Stimulated activated CD8-positive, alpha-beta memory T cell treated with anti-CD3 and anti-CD28 coated beads, Interleukin-12 subunit alpha, Interleukin-12 subunit beta, amount 100 ng/mL, for 24 hours (primary cell): ENCODE measurements around the gene RS1.

ENCODE experiments used
- DNase-seq: peaks from one replicate; pipeline ENCODE4 v3.0.0-alpha.2; 2020; ENCODE audit errors: extremely low read depth

RS1 gene

DNA sequence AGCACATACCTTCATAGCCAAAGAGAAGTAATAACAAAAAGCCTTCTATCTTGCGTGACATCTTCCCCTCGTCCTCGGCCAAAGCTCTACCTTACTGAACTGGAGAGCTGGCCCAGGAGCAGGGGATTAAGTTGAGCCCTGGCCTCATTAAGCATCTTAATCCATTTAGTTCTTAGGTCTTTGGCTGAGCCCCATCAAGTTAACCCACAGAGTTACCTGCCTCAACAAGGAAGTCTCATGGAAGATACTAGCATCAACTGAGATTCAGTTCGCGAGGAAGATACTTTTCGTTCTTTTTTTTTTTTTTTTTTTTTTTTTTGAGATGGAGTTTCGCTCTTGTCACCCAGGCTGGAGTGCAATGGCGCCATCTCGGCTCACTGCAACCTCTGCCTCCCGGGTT, at the start of gene RS1:
RS1 (minus strand) TSS at position 101 of the 400 bp plus-strand sequence; CDS start at position 61, 40 bp downstream.
- DNase-seq: no peak

DNA sequence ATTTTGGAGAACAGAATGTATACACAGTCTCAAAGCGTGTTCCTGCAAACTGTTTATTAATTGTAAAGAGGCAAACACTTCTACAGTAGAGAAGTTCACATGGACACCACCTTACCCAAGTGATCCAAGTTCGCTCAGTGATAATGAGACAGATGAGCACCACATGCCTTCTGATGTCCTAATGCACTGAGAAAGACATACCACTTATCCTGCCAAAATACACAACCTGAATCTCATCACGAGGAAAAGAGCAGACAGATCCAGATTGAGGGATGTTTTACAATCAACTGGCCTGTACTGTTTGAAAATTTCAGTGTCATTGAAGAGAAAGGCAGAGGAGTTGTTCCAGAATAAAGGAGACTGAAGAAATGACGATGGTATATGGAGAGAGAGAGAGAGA, 47.9 kb upstream of the RS1 start:
- DNase-seq: no peak

DNA sequence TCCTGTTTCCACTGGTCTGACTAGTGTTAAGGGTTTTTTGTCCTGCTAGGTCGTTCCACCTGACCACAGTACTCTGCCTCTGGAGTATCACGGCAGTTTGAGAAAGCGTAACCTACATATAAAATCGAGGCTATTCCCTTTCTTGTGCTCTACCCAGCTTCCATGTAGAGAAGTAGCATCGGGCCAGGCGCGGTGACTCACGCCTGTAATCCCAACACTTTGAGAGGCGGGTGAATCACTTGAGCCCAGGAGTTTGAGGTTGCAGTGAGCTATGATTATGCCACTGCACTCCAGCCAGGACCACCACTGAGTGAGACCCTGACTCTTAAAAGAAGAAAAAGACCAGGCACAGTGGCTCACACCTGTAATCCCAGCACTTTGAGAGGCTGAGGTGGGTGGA, 43.0 kb upstream of the RS1 start:
- DNase-seq: no peak

DNA sequence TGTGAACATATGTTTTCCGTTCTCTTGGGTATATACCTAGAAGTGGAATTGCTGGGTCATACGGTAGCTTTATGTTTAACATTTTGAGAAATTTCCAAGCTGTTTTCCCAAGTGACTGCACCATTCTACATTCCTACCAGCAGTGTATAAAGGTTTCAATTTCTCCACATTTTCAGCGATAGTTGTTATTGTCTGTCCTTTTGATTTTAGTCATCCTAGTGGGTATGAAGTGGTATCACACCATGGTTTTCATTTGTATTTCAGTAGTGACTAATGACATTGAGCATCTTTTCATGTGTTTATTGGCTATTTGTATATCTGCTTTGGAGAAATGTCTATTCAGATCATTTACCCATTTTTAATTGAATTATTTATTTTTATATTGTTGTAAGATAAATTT, 37.9 kb upstream of the RS1 start:
- DNase-seq: no peak

DNA sequence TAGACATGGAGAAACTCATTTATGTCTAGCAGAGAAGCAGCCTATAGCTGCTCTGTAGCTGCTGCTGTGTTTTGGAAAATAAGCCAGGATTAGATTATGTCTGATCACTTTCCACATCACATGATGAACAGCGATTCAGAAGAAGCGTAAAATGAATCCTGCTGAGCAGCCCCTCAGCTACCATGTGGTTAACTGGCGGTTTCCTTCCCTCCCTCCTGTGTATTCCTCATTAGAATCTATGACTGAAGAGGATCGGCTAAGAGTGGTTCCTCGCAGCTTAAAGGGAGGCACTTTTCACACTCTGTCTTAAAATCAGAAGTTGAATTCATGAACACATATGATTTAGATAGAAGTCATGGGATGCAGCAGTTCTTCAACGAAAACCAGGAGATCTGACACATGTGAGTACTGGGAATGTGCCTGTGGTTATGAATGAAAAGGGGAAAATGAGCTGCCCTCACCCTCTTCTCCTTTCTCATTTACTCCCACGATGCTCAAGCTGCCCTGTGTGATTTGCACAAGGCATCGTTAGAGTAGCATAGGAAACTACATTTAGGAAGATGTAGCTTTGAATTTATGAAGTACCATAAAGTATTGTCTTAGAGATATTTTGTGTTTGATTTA, 35.6 kb upstream of the RS1 start, which contains the start of gene PPEF1:
PPEF1 (plus strand) TSS at position 220 of the 624 bp plus-strand sequence; CDS start at position 356, 136 bp downstream.
- DNase-seq: no peak

DNA sequence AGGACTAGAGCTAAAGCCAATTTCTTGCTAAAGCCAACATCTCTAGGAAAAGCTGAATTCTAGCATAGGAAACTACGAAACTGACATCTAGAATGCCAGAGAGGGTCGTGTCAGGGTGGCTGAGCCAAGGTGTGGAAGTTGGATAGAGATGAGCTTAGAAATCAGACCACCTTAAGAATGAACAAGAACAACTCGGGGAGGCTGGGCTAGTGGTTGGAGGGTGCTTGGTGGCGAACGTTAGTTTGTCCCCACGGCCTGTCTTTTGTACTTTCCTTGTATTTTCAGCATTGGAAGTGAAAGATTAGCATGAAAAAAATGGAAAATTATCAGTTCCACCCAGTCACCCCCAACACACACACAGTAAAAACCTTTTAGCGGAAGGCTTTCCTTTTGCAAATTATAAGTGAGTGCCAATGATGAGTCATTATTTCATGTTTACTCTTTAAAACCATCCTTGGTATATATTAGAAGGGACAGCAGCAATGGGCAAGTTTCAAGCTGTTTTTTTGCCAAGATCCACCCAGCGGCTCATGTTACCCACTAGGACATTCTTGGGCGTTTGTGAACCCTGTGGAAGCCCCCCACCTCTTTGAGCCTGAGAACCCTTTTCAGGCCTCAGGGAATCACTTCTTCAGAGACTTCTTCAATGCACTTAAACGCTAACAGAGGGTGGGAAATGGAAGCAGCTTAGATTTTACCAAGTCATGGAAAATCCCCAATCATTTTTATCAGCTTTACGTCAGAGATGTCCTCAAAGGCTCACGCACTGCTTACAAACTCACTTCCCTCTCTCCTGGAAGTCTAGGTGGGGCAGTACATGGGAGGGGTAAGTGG, 30.7 kb upstream of the RS1 start:
- DNase-seq: no peak

DNA sequence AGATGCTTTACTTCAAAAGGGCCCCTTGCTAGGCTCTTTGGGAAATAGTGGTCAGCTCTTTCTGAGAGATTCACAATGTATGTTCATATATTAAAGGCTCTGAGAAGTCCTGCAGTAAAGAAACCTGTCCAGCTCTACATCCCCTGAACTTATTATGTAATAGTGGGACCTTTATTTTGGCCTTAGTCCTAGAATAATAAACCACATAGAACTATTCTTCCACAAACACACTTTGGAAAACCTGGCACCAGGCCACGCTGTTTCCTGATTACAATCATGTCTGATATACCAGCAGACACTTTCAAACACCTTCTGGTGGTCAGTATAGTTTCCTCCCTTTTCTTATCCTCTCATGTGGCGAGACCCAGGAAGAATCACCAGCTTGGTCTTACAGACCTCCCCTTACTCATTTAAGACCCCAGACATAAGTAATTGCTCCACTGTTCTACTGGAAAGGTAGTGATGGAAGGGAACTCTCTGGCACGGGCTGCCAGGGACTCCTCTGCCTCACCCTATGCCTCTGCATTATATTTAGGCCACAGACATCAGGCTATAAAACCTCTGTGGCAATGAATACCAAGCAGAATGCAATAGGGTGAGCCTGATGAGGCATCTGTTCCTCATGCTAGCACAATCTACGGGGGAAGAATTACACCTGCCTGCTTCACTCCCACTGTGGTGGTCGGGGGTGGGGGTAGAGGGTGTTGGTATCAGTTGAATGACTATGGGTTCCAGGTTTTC, 29.9 kb upstream of the RS1 start:
- no peak for DNase-seq

DNA sequence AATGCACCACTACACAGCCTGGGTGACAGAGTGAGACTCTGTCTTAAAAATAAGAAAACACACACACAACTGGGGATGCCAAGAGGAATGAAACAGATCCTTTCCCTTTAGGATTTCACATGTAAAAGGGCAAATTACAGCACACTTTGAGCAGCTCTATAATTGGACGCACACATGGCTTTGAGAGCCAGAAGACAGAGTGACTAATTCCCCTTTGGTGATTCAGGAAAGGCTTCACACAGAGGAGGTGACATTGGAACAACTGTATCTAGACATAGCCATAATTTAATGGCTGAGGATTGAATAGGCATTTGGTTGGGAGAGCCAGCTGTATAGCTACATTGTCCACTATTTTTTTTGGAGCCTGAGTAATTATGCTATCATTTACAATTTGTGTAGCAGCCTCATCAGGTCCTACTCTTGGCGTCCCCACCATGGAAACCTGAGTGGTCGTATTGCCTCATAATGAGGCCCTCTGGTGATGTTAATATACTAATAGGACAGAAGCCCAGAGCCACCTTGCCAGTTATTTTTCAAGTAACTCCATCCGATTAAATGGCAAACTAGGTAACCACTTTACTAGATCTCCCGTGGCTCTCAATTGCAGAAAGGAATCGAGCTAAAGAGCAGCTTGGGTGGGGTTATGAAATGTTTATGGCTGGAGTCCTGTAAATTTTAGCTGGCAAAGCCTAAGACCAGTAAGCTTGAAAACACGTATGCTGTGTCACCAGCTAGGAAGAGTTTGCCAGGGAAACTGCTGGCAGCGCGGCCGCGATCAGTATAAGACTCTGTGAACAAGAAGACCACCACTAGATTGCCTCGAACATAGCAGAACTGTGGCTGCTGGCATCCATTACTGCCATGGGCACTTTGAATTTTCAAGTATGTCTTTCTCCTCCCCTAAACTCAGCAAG, 27.1 kb upstream of the RS1 start:
- no peak for DNase-seq

DNA sequence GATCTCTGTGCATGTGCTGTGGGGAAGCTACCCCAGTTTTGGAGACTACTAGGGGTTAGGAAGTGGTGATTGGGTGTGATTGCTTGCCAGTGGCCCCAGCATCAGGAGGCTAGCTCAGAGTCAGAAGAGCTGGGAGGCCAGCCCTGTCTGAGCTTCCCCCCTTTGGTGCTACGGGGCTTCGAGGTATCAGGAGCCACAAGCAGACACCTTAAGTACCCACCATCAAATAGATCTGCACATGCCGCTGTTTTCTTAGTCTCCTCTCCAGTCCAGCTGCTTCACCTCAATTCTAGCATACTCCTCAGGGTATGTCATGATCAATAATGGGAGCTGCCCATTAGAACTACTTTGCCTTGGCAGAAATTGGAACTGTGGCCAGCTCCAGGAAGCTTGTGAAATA, 24.7 kb upstream of the RS1 start:
- no peak for DNase-seq

DNA sequence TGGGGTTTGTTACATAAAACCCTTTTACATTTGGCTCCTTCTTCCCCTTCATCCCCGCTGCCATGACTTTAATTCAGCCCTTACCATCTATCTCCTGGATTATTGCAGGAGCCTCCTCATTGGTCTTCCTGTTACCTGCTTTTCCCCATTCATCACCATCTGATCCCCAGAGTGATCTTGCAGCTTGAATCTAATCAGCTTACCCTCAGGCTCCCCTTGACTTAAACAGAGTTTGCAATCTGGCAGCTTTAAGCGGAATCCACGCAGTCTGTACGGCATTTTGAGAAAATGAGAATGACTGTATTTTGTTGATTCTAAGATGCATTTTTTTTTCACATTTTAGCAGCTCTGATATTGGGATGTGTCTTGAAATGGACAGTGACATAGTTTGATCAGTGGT, 20.6 kb upstream of the RS1 start:
- DNase-seq: no peak

DNA sequence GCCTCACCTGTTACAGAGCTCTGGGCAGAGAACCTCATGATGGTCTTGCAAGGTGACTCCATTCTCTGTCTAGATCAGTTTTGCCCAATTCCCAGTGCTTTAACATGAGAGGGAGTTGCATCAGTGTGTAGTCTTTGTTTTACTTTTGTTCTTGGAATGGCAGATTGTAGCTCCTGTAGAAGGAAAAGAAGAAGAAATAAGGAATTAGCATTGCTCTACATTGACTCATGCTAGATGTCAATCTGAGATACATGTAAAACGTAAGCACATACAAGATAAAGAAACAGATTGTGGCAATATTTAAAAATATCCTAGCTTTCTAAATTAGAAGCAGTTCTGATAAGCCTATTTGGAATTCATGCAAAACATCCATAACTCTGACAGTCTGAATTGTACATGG, 19.5 kb upstream of the RS1 start:
- no peak for DNase-seq

DNA sequence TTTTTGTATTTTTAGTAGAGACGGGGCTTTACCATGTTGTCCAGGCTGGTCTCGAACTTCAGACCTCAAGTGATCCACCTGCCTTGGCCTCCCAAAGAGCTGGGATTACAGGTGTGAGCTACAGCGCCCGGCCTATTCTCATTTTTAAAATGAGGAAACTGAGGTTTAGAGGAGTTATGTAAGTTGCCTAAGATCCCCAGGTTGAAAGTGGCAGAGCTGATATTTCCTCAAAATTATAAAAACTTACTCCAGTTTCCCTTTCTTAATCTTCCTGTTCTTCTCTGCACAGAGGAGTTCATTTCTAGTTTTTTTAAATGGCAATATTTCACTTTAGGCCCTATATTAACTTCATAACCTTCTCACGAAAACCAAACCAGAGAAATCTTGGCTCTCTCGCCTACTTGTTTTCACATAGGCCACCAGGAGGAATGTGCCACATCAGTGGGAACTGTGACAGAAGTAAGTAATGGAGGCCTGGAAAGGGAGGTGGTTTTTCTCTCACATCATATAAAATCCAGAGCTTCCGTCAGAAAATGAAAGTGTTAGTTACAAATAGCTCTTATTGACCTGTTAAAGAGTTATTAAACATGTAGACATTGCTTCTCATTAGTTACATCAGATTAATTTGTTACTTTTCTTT, 16.1 kb upstream of the RS1 start:
- DNase-seq: no peak

DNA sequence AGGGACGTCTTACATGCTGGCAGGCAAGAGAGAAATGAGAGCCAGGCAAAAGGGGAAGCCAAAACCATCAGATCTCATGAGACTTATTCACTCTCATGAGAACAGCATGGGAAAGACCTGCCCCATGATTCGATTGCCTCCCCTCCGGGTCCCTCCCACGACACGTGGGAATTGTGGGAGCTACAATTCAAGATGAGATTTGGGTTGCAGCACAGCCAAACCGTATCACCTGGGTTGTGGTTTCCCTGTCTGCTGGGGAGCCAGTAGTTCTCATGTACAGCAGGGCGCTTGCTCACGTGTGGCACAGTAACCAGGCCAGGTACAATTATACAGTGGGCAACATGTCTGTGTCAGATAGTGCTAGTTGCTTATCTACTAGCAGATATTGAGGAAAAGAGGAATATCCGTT, 11.1 kb upstream of the RS1 start:
- no peak for DNase-seq

DNA sequence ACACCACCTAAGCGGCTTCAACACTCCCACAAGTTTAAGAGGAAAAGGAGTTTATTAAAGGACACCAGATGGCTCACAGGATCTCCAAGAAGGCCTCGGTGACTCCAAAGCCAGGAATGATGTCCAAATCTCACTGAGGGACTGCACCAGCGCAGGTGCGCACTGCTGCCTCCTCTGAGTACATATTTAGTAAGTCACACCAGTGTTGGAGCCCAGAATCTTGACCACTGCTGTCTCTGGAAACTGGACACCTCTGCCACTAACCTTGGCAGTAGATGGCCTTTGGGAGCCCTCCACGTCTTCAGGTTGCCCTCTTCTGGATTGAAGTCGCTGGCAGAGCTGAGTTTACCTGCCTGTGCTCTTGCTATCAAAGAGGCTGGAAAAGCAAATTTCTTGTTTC, 10.1 kb upstream of the RS1 start:
- DNase-seq: no peak

DNA sequence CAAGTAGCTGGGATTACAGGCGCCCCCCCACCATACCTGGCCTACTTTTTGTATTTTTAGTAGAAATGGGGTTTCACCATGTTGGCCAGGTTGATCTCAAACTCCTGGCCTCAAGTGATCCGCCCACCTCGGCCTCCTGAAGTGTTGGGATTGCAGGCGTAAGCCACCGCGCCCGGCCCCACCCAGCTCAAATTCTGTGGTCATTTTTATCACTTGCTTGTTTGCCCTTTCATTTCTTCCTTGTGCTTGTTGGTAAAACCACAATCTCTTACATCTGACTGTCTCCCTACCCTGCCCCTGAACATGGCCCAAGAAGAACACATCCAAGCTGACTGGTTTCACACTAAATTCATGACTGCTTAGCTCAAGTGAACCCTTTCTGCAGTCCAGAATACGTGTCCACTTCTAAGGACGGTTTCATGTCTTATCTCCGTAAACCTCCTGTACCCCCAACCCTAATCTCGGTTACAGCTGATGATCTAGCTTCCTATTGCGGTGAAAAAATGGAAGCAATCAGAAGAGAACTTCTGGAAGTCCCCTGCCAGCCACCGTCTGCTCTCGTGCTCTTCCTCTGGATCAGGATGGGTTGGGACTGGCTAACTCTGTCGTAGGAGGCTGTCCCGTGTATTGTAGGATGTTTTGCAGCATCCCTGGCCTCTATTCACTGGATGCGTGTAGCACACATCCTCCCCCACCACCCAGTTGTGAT, 5.4 kb upstream of the RS1 start:
- DNase-seq: no peak

DNA sequence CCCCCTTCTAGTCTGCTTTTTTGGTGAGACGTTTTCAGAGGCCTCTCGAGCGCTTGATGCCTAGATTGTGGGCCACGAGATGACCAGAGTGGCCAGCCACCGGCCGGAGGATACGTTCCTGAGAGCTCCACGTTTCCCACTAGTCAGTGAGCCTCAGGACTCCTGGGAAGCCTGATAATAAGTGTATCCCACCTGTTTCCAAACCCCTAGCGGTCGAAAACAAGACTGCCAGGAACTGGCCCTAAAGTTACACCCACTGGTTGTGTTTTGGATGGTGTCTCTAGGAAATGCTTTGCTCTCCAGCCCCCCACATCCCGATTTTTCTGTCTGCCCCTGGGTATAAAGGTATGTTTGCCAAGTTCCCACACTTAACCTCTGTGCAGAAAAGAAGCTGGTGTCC, 4.6 kb upstream of the RS1 start:
- no peak for DNase-seq

DNA sequence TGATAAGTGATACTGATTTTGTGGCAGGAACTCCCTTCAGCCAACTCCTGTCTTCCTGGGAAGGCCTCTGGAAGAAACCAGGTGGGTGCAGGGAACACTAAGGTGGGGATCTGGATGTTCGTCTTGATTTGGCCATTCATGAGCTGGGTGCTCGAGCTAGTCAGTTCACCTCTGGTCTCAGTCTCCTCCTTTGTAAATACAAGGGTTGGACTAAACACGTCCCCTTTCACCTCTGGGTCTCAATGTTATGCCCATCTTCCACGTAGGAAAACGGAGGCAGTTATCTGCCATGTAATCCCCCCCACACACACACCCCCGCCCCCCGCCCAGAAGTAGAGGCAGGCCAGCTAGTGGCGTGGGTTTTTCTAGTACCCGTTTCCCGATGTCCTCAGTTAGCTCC, 4.1 kb upstream of the RS1 start:
- no peak for DNase-seq

DNA sequence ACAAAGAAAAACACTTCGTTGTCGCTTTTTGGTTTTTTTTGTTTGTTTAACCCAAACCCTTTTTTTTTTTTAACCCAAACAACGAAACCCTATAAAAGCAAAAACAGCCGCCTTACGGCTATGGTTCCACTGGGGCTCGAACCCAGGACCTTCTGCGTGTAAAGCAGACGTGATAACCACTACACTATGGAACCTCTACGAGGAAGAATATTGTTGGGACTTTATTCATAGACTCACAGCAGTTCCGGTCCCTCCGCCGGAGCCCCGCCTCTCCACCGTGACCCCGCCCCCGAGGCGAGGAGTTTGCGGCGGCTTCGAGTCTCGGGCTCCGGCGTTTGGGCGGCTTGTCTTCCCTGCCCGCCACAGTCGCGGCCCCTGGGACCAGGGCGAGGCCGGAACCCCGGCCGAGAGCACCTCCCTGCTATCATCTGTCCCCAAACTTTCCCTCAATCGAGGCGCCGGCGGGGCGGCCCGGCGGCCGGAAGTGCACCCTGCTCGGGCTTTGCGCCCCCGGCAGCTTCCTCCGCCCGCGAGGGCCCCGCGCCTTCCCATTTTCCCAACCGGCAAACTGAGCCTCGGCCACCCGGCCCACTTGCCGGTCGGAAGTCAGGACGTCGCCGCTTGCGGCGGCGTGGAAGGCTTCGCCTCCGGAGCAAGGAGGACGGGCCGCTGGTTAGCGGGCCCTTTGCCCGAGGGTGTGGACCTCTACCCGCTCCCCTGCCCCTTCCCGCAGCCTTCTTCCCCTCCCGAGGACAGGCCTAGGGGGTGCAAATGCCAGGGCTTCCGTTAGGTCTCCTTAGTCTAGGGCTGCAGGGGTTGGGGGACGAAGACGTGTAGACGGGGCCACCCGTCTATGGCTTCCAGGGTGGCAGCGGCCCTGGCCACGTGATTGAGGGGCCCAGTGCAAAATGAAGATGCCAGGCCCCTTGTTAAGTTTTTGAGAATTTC, 3.2 kb upstream of the RS1 start:
- peak; percentile 36 for DNase-seq

DNA sequence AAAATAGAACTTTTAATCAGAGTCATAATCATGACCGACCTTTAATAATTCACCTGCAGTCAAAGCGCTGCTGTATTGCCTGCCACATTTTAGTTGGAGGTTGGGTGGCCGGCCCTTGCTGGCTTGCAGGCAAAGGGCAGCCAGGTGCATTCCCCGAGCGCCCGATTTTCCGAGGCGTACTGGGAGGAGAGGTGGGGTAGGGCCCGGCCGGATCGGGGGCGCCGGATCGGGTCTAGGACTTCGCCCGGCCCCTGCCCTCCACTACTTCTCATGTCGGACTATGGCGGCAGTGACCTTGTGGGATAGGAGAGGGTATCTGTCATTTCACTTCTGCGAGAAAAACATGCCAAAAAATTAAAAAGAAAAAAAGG, 2.5 kb upstream of the RS1 start:
- DNase-seq: no peak
